Endometrial microvascular endothelial cells (primary cell): ENCODE results near the gene DEFB108B. TPM values are rescaled to one million over a fixed set of nuclear protein-coding genes. Genes with fewer than 3 reads are reported as not detected.
"Not testable (repeated sequence)": the region's sequence is repeated elsewhere in the genome, so short reads cannot be mapped to it uniquely, and the experiment has no call there.

Experiments used
- in situ Hi-C: cut with HindIII; loops from 2 replicates; pipeline ENCODE4 v1.10.0; 2017; ENCODE audit warnings: low sequenced_read_pairs, low pct_unique_long_range_greater_than_20kb; ENCODE audit errors: inconsistent ontology term
- total RNA-seq: library from RNA; depleted of rRNA; stranded (reverse); fragments of >200 nt; gene quantifications from one replicate; pipeline ENCODE4 v1.2.3, GENCODE V29; 2015; ENCODE audit errors: inconsistent ontology term

DEFB108B gene
- total RNA-seq, 1 donor from 2014 or later: not detected

DNA sequence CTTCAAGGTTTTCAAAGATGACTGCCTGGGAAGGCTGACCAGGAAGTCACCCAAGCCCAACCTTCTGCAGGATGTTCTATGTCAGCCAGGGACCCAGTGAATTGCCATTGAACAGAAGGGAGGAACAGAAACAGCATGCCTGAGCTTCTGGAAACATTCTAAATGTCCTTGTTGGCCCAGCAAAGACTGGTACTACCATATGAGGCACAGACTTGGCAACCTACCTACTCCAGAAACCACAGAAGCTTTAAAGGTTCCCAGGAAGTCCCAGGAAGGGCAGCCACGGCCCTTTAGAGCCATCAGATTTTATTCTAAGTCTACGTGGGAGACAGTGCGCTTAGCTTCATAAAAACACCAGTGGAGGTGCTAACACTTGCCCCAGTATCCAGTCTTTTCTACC lies 20.5 kb upstream of the DEFB108B start:
- in situ Hi-C loops: not testable (repeated sequence)

DNA sequence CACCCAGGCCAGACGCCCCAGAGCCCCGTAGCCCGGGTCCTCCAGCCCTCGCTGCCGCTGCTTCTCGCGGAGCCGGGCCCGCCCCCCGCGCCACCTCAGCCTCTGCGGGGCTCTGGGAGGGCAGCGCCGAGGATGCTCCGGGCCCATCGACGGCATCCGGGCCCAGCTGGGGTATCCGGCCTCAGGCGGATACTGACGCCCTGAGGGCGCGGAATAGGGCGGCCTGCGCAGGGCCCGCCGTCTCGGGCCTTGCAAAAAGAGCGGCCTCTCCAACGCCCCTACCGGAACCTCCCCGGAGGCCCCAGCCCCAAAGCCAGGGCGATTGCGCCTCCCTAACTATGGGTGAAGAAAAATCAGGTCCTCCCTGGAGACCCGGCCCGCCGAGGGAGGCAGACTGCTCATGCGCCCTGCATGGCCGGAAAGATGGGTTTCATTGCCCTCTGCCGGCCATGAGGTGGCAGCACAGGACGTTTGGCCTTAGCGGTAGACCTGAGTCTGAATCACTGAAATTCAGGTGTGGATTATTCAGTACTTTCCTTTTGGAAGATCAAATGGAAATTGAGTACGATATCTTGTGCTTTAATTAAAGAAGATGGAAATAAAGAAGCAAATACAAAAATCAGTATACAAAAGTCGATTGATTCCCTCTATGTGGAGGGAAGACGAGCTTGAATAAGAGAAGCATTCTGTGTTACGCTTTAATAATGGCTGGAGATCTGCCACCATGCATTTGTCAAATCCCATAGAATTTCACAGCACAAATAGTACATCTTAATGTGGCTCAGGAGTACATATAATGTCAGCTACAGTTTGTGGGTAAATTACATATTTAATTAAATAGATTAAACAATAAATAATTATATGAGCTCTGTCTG lies 19.3 kb upstream of the DEFB108B start:
- in situ Hi-C loops: not testable (repeated sequence)

DNA sequence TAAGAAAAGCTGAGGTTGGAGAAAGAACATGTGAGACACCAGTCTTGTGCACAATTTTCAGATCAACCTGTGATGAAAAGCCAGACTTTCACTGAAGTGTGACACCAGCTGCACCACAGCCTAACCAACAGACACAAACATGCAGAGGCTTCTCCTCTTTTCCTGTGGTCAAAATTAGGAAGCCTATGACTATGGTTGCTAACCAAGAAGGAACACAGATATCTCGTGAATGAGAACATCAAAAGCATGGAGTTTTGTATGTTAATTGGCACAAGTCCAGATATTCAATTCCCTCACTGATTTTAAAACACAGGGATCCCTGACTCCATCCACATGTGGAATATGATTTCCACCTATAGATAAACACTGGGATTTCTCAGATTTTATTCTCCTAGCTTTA lies 11.5 kb upstream of the DEFB108B start:
- in situ Hi-C loops: not testable (repeated sequence)

DNA sequence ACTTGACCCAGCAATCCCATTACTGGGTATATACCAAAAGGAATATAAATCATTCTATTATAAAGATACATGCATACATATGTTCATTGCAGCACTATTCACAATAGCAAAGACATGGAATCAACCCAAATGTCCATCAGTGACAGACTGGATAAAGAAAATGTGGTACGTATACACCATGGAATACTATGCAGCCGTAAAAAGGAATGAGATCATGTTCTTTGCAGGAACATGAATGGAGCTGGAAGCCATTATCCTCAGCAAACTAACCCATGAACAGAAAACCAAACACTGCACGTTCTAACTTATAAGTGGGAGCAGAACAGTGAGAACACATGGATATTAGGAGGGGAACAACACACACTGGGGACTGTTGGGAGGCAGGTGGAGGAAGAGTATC lies 3.8 kb upstream of the DEFB108B start:
- in situ Hi-C loops: not testable (repeated sequence)

DNA sequence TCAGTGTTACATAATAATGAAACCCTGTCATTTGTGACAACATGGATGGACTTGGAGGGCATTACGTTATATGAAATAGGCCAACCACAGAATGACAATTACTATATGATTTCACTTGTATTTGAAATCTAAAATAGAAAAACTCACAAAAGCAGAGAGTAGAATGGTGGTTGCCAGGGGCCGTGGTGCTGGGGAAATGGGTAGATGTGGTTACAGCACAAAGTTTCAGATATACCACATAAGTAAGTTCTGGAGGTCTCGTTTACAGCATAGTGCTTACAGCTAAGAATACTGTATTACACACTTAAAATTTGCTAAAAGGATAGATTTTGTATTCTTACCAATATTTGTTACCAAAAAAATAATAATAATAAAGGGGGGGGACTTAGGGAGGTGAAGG lies 3.3 kb upstream of the DEFB108B start:
- in situ Hi-C loops: not testable (repeated sequence)

DNA sequence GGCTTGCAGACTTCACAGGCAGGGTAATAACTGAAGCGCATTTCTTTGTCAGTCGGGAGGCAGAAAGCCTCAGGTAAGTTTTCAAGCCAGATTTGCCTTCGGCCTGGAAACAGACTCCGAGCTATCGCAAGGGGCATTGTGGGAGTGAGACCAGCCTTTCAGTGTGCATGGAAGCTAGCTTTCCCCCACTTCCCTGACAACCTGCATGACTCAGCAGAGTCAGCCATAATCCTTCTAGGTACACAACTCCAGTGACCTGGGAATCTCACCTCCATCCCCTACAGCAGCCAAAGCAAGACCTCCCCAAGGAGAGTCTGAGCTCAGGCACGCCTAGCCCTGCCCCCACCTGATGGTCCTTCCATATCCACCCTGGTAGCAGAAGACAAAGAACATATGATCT lies 9.7 kb downstream of the DEFB108B start:
- in situ Hi-C loops: not testable (repeated sequence)

DNA sequence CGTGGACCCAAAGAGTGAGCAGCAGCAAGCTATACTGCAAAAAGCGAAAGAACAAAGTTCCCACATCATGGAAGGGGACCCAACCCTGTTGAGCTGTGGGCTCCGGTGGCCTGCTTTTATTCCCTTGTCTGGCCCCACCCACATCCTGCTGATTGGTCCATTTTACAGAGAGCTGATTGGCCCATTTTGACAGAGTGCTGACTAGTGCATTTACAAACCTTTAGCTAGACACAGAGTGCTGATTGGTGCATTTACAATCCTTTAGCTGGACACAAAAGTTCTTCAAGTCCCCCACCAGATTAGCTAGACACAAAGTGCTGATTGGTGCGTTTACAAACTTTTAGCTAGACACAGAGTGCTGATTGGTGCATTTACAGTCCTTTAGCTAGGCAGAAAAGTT lies 10.4 kb downstream of the DEFB108B start:
- in situ Hi-C loops: not testable (repeated sequence)

DNA sequence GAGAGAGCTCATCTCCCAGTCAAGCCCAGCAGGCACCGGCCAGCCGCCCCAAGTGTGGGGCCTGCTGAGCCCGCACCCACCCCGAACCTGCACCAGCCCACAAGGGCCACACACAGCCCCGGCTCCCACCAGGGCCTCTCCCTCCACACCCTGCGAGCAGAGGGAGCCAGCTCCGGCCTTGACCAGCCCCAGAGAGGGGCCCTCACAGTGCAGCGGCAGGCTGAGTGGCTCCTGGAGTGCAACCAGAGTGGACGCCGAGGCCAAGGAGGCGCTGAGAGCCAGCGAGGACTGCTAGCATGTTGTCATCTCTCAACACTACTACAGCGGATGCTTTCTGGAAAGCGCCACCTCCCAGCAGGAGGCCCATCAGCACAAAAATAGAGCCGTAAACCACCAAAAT lies 10.9 kb downstream of the DEFB108B start:
- in situ Hi-C loops: no loop called here

DNA sequence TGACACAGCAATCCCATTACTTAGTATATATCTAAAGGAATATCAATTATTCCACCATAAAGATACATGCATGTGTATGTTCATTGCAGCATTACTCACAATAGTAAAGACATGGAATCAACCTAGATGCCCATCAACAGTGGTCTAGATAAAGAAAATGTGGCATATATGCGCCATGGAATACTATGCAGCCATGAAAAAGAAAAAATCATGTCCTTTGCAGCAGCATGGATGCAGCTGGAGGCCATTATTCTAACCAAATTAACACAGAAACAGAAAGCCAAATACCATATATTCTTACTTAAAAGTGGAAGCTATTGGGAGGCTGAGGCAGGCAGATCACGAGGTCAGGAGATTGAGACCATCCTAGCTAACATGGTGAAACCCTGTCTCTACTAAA lies 20.9 kb downstream of the DEFB108B start:
- in situ Hi-C loops: not testable (repeated sequence)

DNA sequence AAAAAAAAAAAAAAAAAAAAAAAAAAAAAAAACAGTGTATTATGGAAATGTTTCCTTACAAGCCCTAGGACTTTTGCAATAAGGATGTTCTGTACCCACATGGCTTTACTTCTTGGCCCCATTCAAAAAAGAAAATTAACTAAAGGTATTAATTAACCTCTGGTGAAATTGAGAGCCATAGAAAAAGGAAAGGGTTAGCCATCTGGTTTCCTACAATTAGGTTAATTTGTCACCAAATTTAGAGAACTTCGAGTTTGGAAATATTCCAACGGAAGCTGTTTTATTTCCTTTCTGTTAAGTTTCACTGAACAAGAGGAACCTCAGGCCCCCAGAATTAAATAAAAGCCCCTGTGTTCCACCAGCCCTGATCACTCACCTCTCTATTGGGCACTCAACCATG lies 22.9 kb downstream of the DEFB108B start:
- in situ Hi-C loops: not testable (repeated sequence)

DNA sequence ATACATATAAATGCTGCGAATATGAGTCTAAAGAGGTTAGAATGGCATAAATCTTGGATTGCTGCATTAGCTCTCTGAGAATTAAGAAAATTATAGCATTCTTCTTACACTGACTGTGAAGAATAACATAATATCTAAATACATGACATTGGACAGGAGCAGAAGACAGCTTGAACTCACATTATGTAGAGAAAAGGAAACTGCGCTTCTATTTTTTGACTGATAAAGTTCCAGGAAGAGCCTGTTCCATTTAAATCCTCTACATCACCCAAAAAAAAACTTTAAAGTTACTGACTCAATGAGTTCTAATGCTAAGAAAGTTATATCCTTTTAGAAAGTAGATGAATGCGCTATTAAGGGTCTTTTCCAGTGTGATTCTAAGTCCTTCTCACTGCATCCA lies 27.8 kb downstream of the DEFB108B start:
- in situ Hi-C loops: not testable (repeated sequence)

DNA sequence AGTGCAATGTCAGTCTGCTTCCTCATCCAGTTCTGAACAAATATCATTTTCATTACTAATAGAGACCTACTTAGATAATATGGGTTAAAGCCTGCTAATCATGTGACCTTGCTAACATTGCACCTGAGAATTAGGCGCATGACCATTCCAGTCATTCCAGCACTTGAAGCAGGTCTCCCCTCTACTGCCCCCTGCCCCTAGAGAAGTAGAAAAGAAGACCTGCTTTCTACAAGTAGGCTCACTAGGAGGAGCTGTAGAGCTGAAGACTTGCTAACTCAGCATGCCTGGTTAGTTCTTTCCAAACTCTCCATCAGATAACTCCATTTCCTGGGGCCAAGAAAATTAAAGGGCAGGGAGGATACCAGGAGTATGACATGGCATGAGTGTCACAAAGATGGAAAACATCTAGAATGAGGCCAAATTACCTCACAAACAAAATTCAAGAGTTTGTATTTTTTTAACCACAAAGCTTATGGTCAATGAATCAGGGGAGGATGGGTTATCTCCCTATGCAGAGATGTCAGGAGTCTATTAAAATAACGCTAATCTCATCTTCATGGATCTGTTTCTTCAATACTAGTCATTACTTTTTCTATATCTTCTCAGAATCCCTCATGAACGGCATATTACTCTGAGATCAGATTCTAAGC lies 31.1 kb downstream of the DEFB108B start:
- in situ Hi-C loops: not testable (repeated sequence)

DNA sequence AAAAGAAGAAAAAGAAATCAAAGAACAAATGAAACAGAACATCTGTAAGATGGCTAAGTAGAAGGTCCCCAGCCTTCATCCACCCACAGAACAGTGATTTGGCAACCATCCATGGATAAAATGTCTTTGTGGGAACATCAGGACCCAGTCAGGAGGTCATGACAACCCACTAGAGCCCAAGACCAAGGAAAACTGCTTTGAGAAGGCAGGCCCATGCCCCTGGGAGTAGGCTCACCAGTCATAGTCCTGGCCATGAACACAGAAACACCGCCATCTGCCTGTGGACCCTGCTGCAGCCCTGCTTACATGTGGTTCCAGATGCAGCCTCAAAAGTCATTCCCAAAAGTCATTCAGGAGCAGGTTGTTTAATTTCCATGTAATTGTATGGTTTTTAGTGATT lies 34.2 kb downstream of the DEFB108B start:
- in situ Hi-C loops: not testable (repeated sequence)

DNA sequence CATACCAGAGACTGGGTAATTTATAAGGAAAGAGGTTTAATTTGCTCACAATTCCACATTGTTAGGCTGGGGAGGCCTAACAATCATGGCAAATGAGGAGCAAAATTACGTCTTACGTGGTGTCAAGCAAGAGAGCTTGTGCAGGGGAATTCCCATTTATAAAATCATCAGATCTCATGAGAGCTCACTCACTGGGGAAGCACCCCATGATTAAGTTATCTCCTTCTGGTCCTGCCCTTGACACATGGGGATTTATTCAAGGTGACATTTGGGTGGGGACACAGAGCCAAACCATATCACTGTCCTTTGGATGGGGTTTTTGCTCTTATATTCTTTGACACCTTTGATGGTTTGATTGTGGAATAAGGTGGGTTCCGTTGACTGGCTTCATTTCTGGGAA lies 36.9 kb downstream of the DEFB108B start:
- in situ Hi-C loops: not testable (repeated sequence)

DNA sequence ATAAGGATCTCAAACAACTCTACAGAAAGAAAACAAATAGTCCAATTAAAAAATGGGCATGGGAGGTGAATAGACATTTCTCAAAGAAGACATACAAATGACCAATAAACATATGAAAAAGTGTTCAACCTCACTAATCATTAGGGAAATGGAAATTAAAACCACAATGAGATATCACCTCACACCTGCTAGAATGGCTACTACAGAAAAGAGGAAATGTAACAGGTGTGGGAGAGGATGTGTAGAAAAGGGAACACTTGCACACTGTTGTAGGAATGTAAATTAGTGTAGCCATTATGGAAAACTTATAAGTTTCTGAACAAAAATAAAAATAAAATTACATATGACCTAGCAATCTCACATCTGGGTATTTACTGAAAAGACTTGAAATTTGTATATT lies 37.7 kb downstream of the DEFB108B start:
- in situ Hi-C loops: not testable (repeated sequence)

DNA sequence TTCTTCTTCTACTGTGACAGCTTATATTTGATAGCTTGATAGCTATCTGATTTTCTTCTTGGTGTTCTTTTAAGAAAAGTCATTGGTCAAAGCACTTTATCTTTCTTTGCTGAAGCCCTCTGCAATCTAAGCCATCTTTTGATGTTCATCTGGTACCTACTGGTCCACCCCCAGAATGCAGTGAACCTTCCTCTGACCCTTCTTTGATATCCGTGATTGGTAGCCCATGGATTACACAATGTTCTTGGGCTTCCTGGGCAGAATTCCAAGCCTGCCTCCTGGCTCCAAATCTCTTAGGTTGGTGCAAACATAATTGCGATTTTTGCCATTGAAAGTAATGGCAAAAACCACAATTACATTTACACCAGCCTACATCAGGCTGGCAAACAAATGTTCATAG lies 43.3 kb downstream of the DEFB108B start:
- in situ Hi-C loops: not testable (repeated sequence)

DNA sequence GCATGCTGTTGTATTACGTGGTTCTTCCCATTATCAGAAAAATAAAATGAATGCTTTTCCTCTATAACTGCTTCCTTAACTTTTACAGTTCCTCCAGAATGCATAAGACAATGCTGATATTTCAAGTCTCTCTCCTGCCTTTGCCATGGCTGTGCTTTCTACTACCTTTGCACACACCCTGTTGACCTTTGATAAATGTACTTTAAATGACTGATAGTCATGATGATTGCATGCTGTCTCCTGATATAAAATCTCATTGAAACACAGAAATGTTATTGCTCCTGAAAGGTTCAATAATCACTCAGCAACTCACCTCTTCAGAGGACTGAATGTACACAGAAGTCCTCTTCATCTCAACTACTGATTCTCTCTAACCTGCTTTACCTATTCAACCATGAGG lies 45.1 kb downstream of the DEFB108B start, which contains the start of gene DEFB131B:
Gene DEFB131B (plus strand): TSS at position 395 of the 400 bp plus-strand sequence. CDS start 0 bp downstream, at position 395.
- in situ Hi-C loops: not testable (repeated sequence)

DNA sequence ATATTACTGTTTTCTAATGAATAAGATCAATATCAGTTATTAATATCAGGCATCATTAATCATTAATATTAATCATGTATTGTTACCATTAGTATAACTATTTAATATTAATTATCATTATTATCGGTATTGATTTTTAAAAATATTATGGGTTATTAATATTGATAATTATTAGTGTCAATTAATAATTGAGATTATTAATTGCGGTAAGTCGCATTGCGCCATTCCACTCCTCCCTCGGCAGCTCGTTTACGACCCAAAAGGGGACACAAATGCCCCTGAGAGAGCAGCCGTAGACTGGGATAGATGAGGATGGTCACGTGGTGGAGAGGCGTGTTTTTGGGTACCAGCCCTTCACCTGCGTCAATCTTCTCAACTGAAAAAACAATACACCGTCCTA lies 52.8 kb downstream of the DEFB108B start:
- in situ Hi-C loops: not testable (repeated sequence)
